ENCODE measurements around the gene ADH7.

Gene ADH7

DNA sequence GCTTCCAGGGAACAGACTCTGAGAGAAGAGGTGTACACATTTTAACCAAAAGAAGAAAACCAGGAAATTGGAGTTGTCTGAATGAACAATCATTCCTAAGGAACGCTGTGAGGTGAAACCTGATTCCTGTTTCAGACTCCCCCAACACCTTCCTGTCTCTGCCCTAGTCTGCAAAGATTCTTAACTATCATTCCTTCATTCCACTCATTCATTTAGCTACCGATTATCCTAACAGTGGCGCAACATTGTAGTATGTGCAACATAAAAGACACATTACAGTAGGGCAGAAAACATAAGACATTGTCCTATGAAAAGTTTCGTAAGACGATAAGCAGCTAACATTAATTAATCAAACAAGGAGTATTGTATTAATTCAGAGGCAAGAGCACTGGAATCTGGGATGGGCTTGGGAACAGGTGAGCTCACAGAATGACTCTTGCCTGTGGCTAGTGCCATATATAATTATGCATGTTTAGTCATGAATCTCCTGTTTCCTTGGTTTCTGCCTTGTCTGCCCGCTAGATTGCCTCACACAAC, 23.8 kb upstream of the ADH7 start:
- Histone ChIP-seq H3K36me3 (ENCODE audit: control insufficient read depth, insufficient read depth, low read length) (no peaks in the 10 kb centered on the region), H3K27me3 (replicated peaks; ENCODE audit: control insufficient read depth, insufficient read depth, low read length) (no peaks in the 10 kb centered on the region), H3K4me3 (replicated peaks; ENCODE audit: low read depth, low read length) (no peak overlapping the region)
- no peak for DNase-seq (ENCODE audit: extremely low read depth, insufficient read length)
- no peak for TF ChIP-seq CTCF (IDR thresholded peaks at IDR 0.05; ENCODE audit: insufficient read depth, low read length, poor library complexity, severe bottlenecking)

DNA sequence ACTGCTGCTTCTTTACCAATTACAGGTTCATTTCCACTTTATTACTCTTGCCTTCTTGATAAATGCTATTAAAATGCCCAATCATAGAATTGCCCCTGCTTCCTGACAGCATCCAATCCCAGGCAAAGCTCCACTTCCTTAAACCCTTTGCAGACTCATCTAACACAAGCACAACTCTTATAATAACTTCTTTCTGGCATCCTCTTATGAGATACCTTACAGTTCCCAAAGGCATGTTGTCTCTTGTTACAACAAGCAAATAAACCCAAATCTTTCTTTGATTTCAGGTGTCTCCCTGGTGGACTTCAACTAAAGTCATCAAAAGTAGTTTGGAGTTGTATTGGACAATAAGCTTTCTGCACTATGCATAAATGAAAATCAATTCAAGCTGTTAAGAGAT, 22.5 kb upstream of the ADH7 start:
- Histone ChIP-seq H3K4me3 (replicated peaks; ENCODE audit: low read depth, low read length) (no peak overlapping the region), H3K27me3 (replicated peaks; ENCODE audit: control insufficient read depth, insufficient read depth, low read length) (no peaks in the 10 kb centered on the region), H3K36me3 (ENCODE audit: control insufficient read depth, insufficient read depth, low read length) (no peaks in the 10 kb centered on the region)
- TF ChIP-seq CTCF (IDR thresholded peaks at IDR 0.05; ENCODE audit: insufficient read depth, low read length, poor library complexity, severe bottlenecking), result no peak
- DNase-seq (ENCODE audit: extremely low read depth, insufficient read length), result no peak

GRCh38 chr4:99457270-99457669, 22.1 kb upstream of the ADH7 start:
- no peak for TF ChIP-seq CTCF (IDR thresholded peaks at IDR 0.05; ENCODE audit: insufficient read depth, low read length, poor library complexity, severe bottlenecking)
- Histone ChIP-seq H3K27me3 (replicated peaks; ENCODE audit: control insufficient read depth, insufficient read depth, low read length) (no peaks in the 10 kb centered on the region), H3K36me3 (ENCODE audit: control insufficient read depth, insufficient read depth, low read length) (no peaks in the 10 kb centered on the region), H3K4me3 (replicated peaks; ENCODE audit: low read depth, low read length) (no peak overlapping the region)
- no peak for DNase-seq (ENCODE audit: extremely low read depth, insufficient read length)

DNA sequence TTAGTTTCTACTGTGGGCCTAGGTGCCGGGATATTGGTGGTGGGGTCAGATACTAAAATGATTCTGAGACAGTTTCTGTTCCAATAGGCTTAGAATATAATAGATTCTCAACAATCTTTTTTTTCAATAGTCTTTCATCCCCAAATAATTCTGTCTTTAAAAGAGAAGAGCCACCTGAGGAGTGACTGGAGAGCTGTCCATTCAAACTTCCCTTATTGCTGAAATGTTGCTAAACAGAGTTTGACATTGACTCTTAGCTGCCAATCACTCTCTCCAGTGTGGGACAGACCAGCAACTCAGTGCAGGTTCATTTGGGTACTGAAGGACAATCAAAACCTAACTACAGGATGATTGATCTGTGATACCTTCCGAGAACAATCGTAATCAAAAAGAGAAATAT, 12.4 kb upstream of the ADH7 start:
- H3K4me3 ChIP-seq (replicated peaks; ENCODE audit: low read depth, low read length), result no peak overlapping the region
- TF ChIP-seq CTCF (IDR thresholded peaks at IDR 0.05; ENCODE audit: insufficient read depth, low read length, poor library complexity, severe bottlenecking), result no peak
- no peak for DNase-seq (ENCODE audit: extremely low read depth, insufficient read length)
- no peaks in the 10 kb centered on the region for H3K36me3 ChIP-seq (ENCODE audit: control insufficient read depth, insufficient read depth, low read length)
- no peaks in the 10 kb centered on the region; the same call in 1 of the 2 replicates for H3K27me3 ChIP-seq (replicated peaks; ENCODE audit: control insufficient read depth, insufficient read depth, low read length)

DNA sequence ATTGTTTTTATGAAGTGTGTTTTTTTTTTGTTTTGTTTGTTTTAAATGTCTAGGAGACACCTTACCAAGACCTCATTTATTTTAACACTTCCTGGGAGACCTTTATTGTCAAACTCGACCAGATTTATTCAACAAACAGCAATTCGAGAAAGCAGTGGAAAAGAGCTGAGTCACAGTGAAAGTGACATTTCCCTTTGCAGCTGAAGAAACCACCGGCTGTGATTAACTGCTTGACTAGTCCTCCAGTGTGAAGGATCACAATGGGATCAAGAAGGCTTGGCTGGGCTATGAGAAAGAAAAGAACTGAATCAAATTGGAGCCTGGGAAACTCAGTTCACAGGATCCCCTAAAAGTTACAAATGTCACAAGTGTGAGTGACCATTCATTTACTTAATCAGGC, 11.9 kb upstream of the ADH7 start:
- peak; percentile 28 for DNase-seq (ENCODE audit: extremely low read depth, insufficient read length)
- TF ChIP-seq CTCF (IDR thresholded peaks at IDR 0.05; ENCODE audit: insufficient read depth, low read length, poor library complexity, severe bottlenecking), result no peak
- Histone ChIP-seq H3K4me3 (replicated peaks; ENCODE audit: low read depth, low read length) (no peak overlapping the region), H3K27me3 (replicated peaks; ENCODE audit: control insufficient read depth, insufficient read depth, low read length) (no peaks in the 10 kb centered on the region; the same call in 1 of the 2 replicates), H3K36me3 (ENCODE audit: control insufficient read depth, insufficient read depth, low read length) (no peaks in the 10 kb centered on the region)

DNA sequence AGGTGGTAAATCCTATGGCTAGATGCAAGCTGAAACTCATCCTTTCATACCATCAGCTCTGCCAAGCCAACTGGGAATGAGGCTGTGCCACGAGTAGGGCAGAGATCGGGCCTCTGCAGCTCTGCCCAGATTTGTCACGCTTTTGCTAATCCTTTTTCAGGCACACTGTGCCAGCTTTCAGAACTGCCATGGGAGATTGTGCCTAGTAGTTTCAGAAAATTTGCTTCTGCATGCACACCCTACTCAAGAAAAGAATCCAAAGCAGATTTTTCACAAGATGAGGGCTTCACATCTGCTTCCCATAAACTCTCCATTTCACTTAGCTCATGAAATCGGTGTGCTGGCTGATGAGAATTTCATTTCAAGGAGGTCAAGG, 3.3 kb upstream of the ADH7 start:
- no peaks in the 10 kb centered on the region for H3K27me3 ChIP-seq (replicated peaks; ENCODE audit: control insufficient read depth, insufficient read depth, low read length)
- no peak for TF ChIP-seq CTCF (IDR thresholded peaks at IDR 0.05; ENCODE audit: insufficient read depth, low read length, poor library complexity, severe bottlenecking)
- no peak overlapping the region for H3K4me3 ChIP-seq (replicated peaks; ENCODE audit: low read depth, low read length)
- DNase-seq (ENCODE audit: extremely low read depth, insufficient read length), result no peak
- no peaks in the 10 kb centered on the region for H3K36me3 ChIP-seq (ENCODE audit: control insufficient read depth, insufficient read depth, low read length)
